Gastrocnemius medialis (tissue), 4 donors: Measurements from ENCODE around the gene SLC35A5.

Experiments
- CTCF ChIP-seq, 5 experiments: fragments of 450-650 bp in 3 of 5; fragments of 200-600 bp in 2 of 5; sonication (generic) in 2 of 5; IDR thresholded peaks in 4 of 5; conservative IDR thresholded peaks in 1 of 5; 1 replicate in 4 of 5; 2 replicates in 1 of 5; pipeline ENCODE4 v1.5.1; 2016 to 2019; ENCODE audit warnings: antibody characterized with exemption in 5 of 5, mild to moderate bottlenecking in 3 of 5, moderate library complexity in 3 of 5
- POLR2A ChIP-seq, 2 donors: fragments of 450-650 bp; IDR thresholded peaks; one replicate each; pipeline ENCODE4 v1.6.1; 2017; ENCODE audit warnings: antibody characterized with exemption in 2 of 2, mild to moderate bottlenecking in 2 of 2, moderate library complexity in 2 of 2

- TF ChIP-seq CTCF (IDR thresholded peaks at IDR 0.05 in 4 of 5, conservative IDR thresholded peaks at IDR 0.05 in 1 of 5) (no peak), POLR2A (IDR thresholded peaks at IDR 0.05) (no peak)
Measured at GRCh38 chr3:112557976-112558375, 3.9 kb upstream of the SLC35A5 start.
